Endothelial cell of umbilical vein (primary cell): Measurements from ENCODE around the gene FAM219A.

Source experiments
- EZH2 ChIP-seq: IDR thresholded peaks from 2 replicates; pipeline ENCODE4 v1.6.1; 2012; ENCODE audit warnings: borderline replicate concordance, low read depth, mild to moderate bottlenecking, moderate library complexity, low read length, inconsistent platforms; ENCODE audit not compliant: severe bottlenecking
- FOS ChIP-seq: IDR thresholded peaks from 2 replicates; pipeline ENCODE4 v1.6.1; 2011; ENCODE audit warnings: mild to moderate bottlenecking, low read length, moderate library complexity, borderline replicate concordance; ENCODE audit not compliant: insufficient read depth
- GATA2 ChIP-seq: IDR thresholded peaks from 2 replicates; pipeline ENCODE4 v1.7.0; 2011; ENCODE audit warnings: low read depth, mild to moderate bottlenecking, moderate library complexity, mixed read lengths, low read length; ENCODE audit not compliant: insufficient read length, insufficient read depth
- MYC ChIP-seq: IDR thresholded peaks from one replicate; pipeline ENCODE4 v1.6.1; 2011; ENCODE audit warnings: mild to moderate bottlenecking, low read depth, low read length
- POLR2A ChIP-seq: IDR thresholded peaks from 2 replicates; pipeline ENCODE4 v1.6.1; 2012; ENCODE audit warnings: low read depth, mild to moderate bottlenecking, control low read depth, low read length
- TF ChIP-seq, protein P1 (sequence below), 2 donors: IDR thresholded peaks; 1 replicate in 1 of 2; 2 replicates in 1 of 2; pipeline ENCODE4 v1.5.1; 2011; ENCODE audit warnings: low read length in 2 of 2, mild to moderate bottlenecking in 2 of 2, moderate library complexity in 2 of 2, control low read depth in 1 of 2, inconsistent platforms in 1 of 2, low read depth in 1 of 2; ENCODE audit not compliant: insufficient read depth in 1 of 2; ENCODE audit errors: extremely low read depth in 1 of 2
- TF ChIP-seq, protein P2 (sequence below): IDR thresholded peaks from 2 replicates; pipeline ENCODE4 v1.6.1; 2011; ENCODE audit not compliant: insufficient read depth, insufficient read length

DNA sequence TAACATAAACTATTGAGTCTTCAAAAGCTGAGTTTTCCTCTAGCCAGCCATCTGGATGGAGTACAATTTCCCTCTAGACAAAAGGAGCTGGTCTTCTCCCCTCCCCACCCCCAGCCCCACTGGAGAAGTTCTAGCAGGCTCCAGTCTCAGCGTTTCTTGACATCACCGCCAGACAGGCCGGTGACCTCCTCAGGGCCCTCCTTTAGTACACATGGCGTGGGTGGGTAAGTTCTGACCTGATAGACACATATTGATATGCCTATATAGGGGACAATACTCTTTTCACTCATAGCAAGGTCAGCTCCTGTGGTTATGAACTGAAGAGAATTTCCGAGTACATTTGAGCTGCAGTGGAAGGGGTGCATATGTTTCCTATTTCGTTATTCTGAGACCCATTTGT lies 27.5 kb upstream of the FAM219A start:
- TF ChIP-seq, protein P1, sequence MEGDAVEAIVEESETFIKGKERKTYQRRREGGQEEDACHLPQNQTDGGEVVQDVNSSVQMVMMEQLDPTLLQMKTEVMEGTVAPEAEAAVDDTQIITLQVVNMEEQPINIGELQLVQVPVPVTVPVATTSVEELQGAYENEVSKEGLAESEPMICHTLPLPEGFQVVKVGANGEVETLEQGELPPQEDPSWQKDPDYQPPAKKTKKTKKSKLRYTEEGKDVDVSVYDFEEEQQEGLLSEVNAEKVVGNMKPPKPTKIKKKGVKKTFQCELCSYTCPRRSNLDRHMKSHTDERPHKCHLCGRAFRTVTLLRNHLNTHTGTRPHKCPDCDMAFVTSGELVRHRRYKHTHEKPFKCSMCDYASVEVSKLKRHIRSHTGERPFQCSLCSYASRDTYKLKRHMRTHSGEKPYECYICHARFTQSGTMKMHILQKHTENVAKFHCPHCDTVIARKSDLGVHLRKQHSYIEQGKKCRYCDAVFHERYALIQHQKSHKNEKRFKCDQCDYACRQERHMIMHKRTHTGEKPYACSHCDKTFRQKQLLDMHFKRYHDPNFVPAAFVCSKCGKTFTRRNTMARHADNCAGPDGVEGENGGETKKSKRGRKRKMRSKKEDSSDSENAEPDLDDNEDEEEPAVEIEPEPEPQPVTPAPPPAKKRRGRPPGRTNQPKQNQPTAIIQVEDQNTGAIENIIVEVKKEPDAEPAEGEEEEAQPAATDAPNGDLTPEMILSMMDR (IDR thresholded peaks at IDR 0.05; ENCODE audit: extremely low read depth in 1 of 2, insufficient read depth in 1 of 2, low read depth in 1 of 2, low read length in 2 of 2): no peak
- TF ChIP-seq FOS (no peak), EZH2 (no peak), POLR2A (no peak), MYC (no peak), GATA2 (no peak)
- TF ChIP-seq, protein P2, sequence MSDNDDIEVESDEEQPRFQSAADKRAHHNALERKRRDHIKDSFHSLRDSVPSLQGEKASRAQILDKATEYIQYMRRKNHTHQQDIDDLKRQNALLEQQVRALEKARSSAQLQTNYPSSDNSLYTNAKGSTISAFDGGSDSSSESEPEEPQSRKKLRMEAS: no peak
